ENCODE measurements around the gene IPO8.
A peak's percentile ranks its signal among the peaks of the same experiment; 100 is the strongest.

IPO8 gene

GRCh38 chr12:30706476-30706875 lies 10.8 kb upstream of the IPO8 start:
- Histone ChIP-seq H2BK120ac (ENCODE audit: low read depth, low read length) (no peak overlapping the region), H3K27me3 (ENCODE audit: insufficient read depth, low read length, poor library complexity) (no peaks in the 10 kb centered on the region), H3K18ac (ENCODE audit: low read length) (no peak overlapping the region), H4K5ac (ENCODE audit: low read length) (no peak overlapping the region), H3K4me1 (ENCODE audit: control insufficient read depth, low read depth, low read length) (no peaks in the 10 kb centered on the region), H3K4ac (ENCODE audit: low read depth, low read length) (no peak overlapping the region), H3K4me3 (ENCODE audit: low read length) (no peak overlapping the region), H3K36me3 (ENCODE audit: control insufficient read depth, insufficient read depth, low read length) (peaks cover 10% of the 10 kb centered on the region), H2BK5ac (ENCODE audit: low read length) (no peak overlapping the region), H3K27ac (ENCODE audit: low read depth, low read length) (no peak overlapping the region), H3K56ac (ENCODE audit: low read length) (no peak overlapping the region), H3K79me1 (ENCODE audit: low read length) (no peaks in the 10 kb centered on the region), H4K8ac (ENCODE audit: low read depth, low read length) (no peak overlapping the region), H3K79me2 (ENCODE audit: control insufficient read depth, insufficient read depth, low read length) (no peaks in the 10 kb centered on the region), H3K9ac (ENCODE audit: low read length) (no peak overlapping the region), H3K23ac (ENCODE audit: low read length) (no peak overlapping the region), H2AK5ac (ENCODE audit: low read length) (no peak overlapping the region), H2BK15ac (replicated peaks; ENCODE audit: low read depth) (no peak overlapping the region), H3K4me2 (ENCODE audit: low read length) (no peak overlapping the region)
- no peak for DNase-seq
- no CpG with 5 or more reads among the region's 2 CpGs for WGBS (ENCODE audit: extremely low coverage, insufficient coverage, low lambda C conversion rate)

- no peaks in the 10 kb centered on the region for H3K79me1 ChIP-seq (ENCODE audit: low read length)
- no peak overlapping the region for H4K8ac ChIP-seq (ENCODE audit: low read depth, low read length)
- H3K18ac ChIP-seq (ENCODE audit: low read length) = no peak overlapping the region
- no peak overlapping the region for H3K27ac ChIP-seq (ENCODE audit: low read depth, low read length)
- no peaks in the 10 kb centered on the region for H3K79me2 ChIP-seq (ENCODE audit: control insufficient read depth, insufficient read depth, low read length)
- H3K4ac ChIP-seq (ENCODE audit: low read depth, low read length) = no peak overlapping the region
- H3K4me1 ChIP-seq (ENCODE audit: control insufficient read depth, low read depth, low read length) = no peaks in the 10 kb centered on the region
- no peak overlapping the region for H3K23ac ChIP-seq (ENCODE audit: low read length)
- no peak overlapping the region for H2BK15ac ChIP-seq (replicated peaks; ENCODE audit: low read depth)
- H3K4me2 ChIP-seq (ENCODE audit: low read length) = no peak overlapping the region
- no peak overlapping the region for H2BK5ac ChIP-seq (ENCODE audit: low read length)
- H2AK5ac ChIP-seq (ENCODE audit: low read length) = no peak overlapping the region
- no peak overlapping the region for H3K56ac ChIP-seq (ENCODE audit: low read length)
- no peak overlapping the region for H4K5ac ChIP-seq (ENCODE audit: low read length)
- H3K27me3 ChIP-seq (ENCODE audit: insufficient read depth, low read length, poor library complexity) = no peaks in the 10 kb centered on the region
- H3K9ac ChIP-seq (ENCODE audit: low read length) = no peak overlapping the region
- no peaks in the 10 kb centered on the region for H3K36me3 ChIP-seq (ENCODE audit: control insufficient read depth, insufficient read depth, low read length)
- DNase-seq = no peak
- H2BK120ac ChIP-seq (ENCODE audit: low read depth, low read length) = no peak overlapping the region
- H3K4me3 ChIP-seq (ENCODE audit: low read length) = no peak overlapping the region
Observed at GRCh38 chr12:30701056-30701455, 5.4 kb upstream of the IPO8 start.

DNA sequence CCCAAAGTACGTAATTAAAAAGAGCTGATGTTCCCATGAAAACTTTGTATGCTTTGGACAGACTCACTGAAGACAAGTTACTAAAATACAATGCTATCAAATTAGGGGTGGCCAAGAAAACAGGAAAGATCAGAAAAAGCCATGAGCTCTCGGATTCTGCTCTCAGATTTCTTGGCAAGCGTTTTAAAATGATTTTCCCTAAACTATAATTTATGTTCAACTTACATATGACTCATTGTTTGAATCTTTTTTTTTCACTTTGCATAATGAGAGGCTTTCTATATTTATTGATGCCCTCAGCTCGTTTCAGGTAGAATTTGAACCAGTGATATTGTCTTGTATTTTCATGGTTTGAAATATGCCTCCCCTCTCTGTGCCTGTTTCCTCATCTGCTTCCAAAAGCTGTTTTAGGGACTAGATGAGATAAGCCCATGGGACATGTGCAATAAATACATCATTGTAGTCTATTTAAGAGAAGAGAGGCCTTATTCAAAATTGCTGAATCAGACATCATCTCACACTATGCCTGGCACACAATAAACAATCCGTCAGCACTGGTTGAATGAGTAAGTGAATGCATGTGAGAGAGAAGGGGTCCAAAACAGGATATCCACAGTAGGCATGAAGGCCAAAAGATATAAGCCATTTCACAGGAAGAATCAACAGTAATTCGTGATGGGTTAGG lies 4.7 kb upstream of the IPO8 start:
- H3K27ac ChIP-seq (ENCODE audit: low read depth, low read length) = no peak overlapping the region
- H4K8ac ChIP-seq (ENCODE audit: low read depth, low read length) = no peak overlapping the region
- no peaks in the 10 kb centered on the region for H3K36me3 ChIP-seq (ENCODE audit: control insufficient read depth, insufficient read depth, low read length)
- H3K4me2 ChIP-seq (ENCODE audit: low read length) = no peak overlapping the region
- H4K5ac ChIP-seq (ENCODE audit: low read length) = no peak overlapping the region
- no peak overlapping the region for H2BK15ac ChIP-seq (replicated peaks; ENCODE audit: low read depth)
- H3K4me1 ChIP-seq (ENCODE audit: control insufficient read depth, low read depth, low read length) = no peaks in the 10 kb centered on the region
- no peak overlapping the region for H3K4ac ChIP-seq (ENCODE audit: low read depth, low read length)
- H3K4me3 ChIP-seq (ENCODE audit: low read length) = no peak overlapping the region
- DNase-seq = no peak
- no peak overlapping the region for H2BK5ac ChIP-seq (ENCODE audit: low read length)
- H2BK120ac ChIP-seq (ENCODE audit: low read depth, low read length) = no peak overlapping the region
- H3K27me3 ChIP-seq (ENCODE audit: insufficient read depth, low read length, poor library complexity) = no peaks in the 10 kb centered on the region
- no CpG with 5 or more reads among the region's 6 CpGs for WGBS (ENCODE audit: extremely low coverage, insufficient coverage, low lambda C conversion rate)
- H3K56ac ChIP-seq (ENCODE audit: low read length) = no peak overlapping the region
- H3K79me2 ChIP-seq (ENCODE audit: control insufficient read depth, insufficient read depth, low read length) = no peaks in the 10 kb centered on the region
- no peaks in the 10 kb centered on the region for H3K79me1 ChIP-seq (ENCODE audit: low read length)
- H3K9ac ChIP-seq (ENCODE audit: low read length) = no peak overlapping the region
- H3K18ac ChIP-seq (ENCODE audit: low read length) = no peak overlapping the region
- no peak overlapping the region for H2AK5ac ChIP-seq (ENCODE audit: low read length)
- no peak overlapping the region for H3K23ac ChIP-seq (ENCODE audit: low read length)

- Histone ChIP-seq H2BK5ac (ENCODE audit: low read length) (no peak overlapping the region), H3K79me1 (ENCODE audit: low read length) (peaks cover under 1% of the 10 kb centered on the region), H3K4ac (ENCODE audit: low read depth, low read length) (no peak overlapping the region), H4K8ac (ENCODE audit: low read depth, low read length) (no peak overlapping the region), H3K27me3 (ENCODE audit: insufficient read depth, low read length, poor library complexity) (no peaks in the 10 kb centered on the region), H4K5ac (ENCODE audit: low read length) (no peak overlapping the region), H2AK5ac (ENCODE audit: low read length) (no peak overlapping the region), H3K27ac (ENCODE audit: low read depth, low read length) (no peak overlapping the region), H3K36me3 (ENCODE audit: control insufficient read depth, insufficient read depth, low read length) (no peaks in the 10 kb centered on the region), H3K4me3 (ENCODE audit: low read length) (no peak overlapping the region), H3K79me2 (ENCODE audit: control insufficient read depth, insufficient read depth, low read length) (peaks cover 1% of the 10 kb centered on the region), H3K23ac (ENCODE audit: low read length) (no peak overlapping the region), H3K4me2 (ENCODE audit: low read length) (no peak overlapping the region), H3K9ac (ENCODE audit: low read length) (no peak overlapping the region), H2BK120ac (ENCODE audit: low read depth, low read length) (no peak overlapping the region), H3K56ac (ENCODE audit: low read length) (no peak overlapping the region), H3K4me1 (ENCODE audit: control insufficient read depth, low read depth, low read length) (no peaks in the 10 kb centered on the region), H2BK15ac (replicated peaks; ENCODE audit: low read depth) (no peak overlapping the region), H3K18ac (ENCODE audit: low read length) (no peak overlapping the region)
- no peak for DNase-seq
- no CpG with 5 or more reads among the region's 12 CpGs for WGBS (ENCODE audit: extremely low coverage, insufficient coverage, low lambda C conversion rate)
Observed at GRCh38 chr12:30698346-30698745, 2.7 kb upstream of the IPO8 start.

GRCh38 chr12:30696943-30697342 lies 1.3 kb upstream of the IPO8 start:
- Histone ChIP-seq H4K5ac (ENCODE audit: low read length) (no peak overlapping the region), H3K56ac (ENCODE audit: low read length) (no peak overlapping the region), H3K23ac (ENCODE audit: low read length) (no peak overlapping the region), H2BK120ac (ENCODE audit: low read depth, low read length) (no peak overlapping the region), H3K27me3 (ENCODE audit: insufficient read depth, low read length, poor library complexity) (no peaks in the 10 kb centered on the region), H3K9ac (ENCODE audit: low read length) (no peak overlapping the region), H3K79me2 (ENCODE audit: control insufficient read depth, insufficient read depth, low read length) (peaks cover 3% of the 10 kb centered on the region), H2BK15ac (replicated peaks; ENCODE audit: low read depth) (no peak overlapping the region), H3K4me1 (ENCODE audit: control insufficient read depth, low read depth, low read length) (no peaks in the 10 kb centered on the region), H3K18ac (ENCODE audit: low read length) (no peak overlapping the region), H3K36me3 (ENCODE audit: control insufficient read depth, insufficient read depth, low read length) (no peaks in the 10 kb centered on the region), H3K4ac (ENCODE audit: low read depth, low read length) (no peak overlapping the region), H3K79me1 (ENCODE audit: low read length) (peaks cover 4% of the 10 kb centered on the region), H2BK5ac (ENCODE audit: low read length) (no peak overlapping the region), H4K8ac (ENCODE audit: low read depth, low read length) (no peak overlapping the region), H3K4me3 (ENCODE audit: low read length) (no peak overlapping the region), H2AK5ac (ENCODE audit: low read length) (no peak overlapping the region), H3K4me2 (ENCODE audit: low read length) (no peak overlapping the region), H3K27ac (ENCODE audit: low read depth, low read length) (no peak overlapping the region)
- WGBS (ENCODE audit: extremely low coverage, insufficient coverage, low lambda C conversion rate) = no CpG with 5 or more reads among the region's 7 CpGs
- DNase-seq = no peak

DNA sequence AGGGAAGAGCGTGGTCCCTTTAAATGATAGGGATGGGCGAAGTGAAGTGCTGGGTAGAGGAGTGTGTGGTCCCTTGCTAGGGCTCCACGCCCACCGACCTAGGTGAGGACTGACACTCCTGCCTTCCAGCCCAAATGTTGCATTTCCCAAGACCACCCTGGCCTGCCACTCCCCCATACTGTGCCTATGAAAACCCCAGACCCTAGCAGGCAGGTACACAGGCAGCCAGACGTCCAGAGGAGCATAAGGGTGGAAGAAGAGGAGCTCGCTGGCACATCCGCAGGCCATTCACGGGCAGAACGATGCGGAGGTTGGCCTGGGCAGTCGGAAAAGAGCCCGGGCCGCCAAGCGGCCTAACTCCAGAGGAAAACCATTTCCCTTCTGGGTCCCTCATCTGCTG lies 817 bp upstream of the IPO8 start:
- Histone ChIP-seq H3K4me2 (ENCODE audit: low read length) (peak overlapping the region; percentile 11), H2BK120ac (ENCODE audit: low read depth, low read length) (no peak overlapping the region), H3K18ac (ENCODE audit: low read length) (no peak overlapping the region), H2BK5ac (ENCODE audit: low read length) (no peak overlapping the region), H3K9ac (ENCODE audit: low read length) (no peak overlapping the region), H3K79me1 (ENCODE audit: low read length) (peaks cover 4% of the 10 kb centered on the region), H3K27me3 (ENCODE audit: insufficient read depth, low read length, poor library complexity) (no peaks in the 10 kb centered on the region), H3K23ac (ENCODE audit: low read length) (no peak overlapping the region), H3K36me3 (ENCODE audit: control insufficient read depth, insufficient read depth, low read length) (no peaks in the 10 kb centered on the region), H3K4ac (ENCODE audit: low read depth, low read length) (no peak overlapping the region), H2BK15ac (replicated peaks; ENCODE audit: low read depth) (no peak overlapping the region), H3K27ac (ENCODE audit: low read depth, low read length) (no peak overlapping the region), H2AK5ac (ENCODE audit: low read length) (no peak overlapping the region), H4K5ac (ENCODE audit: low read length) (no peak overlapping the region), H3K4me1 (ENCODE audit: control insufficient read depth, low read depth, low read length) (no peaks in the 10 kb centered on the region), H3K79me2 (ENCODE audit: control insufficient read depth, insufficient read depth, low read length) (peaks cover 3% of the 10 kb centered on the region), H4K8ac (ENCODE audit: low read depth, low read length) (no peak overlapping the region), H3K4me3 (ENCODE audit: low read length) (no peak overlapping the region), H3K56ac (ENCODE audit: low read length) (peak overlapping the region; percentile 59)
- DNase-seq = peak; percentile 29
- no CpG with 5 or more reads among the region's 14 CpGs for WGBS (ENCODE audit: extremely low coverage, insufficient coverage, low lambda C conversion rate)

All from mesendoderm (in vitro differentiated cells).